Tibial nerve (tissue), 4 donors: Measurements from ENCODE around the gene SLC25A22. TPM values are rescaled to one million over a fixed set of nuclear protein-coding genes. Genes with fewer than 3 reads are reported as not detected.

Experiments
- DNase-seq, 2 donors: peaks; one replicate each; pipeline ENCODE4 v3.0.0-alpha.2; 2019; ENCODE audit warnings: low spot score in 2 of 2
- H3K27ac ChIP-seq, 4 donors: fragments of 200-600 bp; sonication (generic) in 3 of 4; one replicate each; pipeline ENCODE4 v1.5.1; 2017 to 2019; ENCODE audit warnings: mild to moderate bottlenecking in 1 of 4
- H3K27me3 ChIP-seq, 2 donors: fragments of 200-600 bp; sonication (generic) in 1 of 2; one replicate each; pipeline versions ENCODE4 v1.5.1 to v1.6.0; 2017 to 2019
- H3K36me3 ChIP-seq, 3 donors: fragments of 200-600 bp; sonication (generic); one replicate each; pipeline ENCODE4 v1.5.1; 2018 to 2019
- H3K4me1 ChIP-seq, 4 donors: fragments of 200-600 bp; sonication (generic) in 3 of 4; one replicate each; pipeline ENCODE4 v1.5.1; 2017 to 2019
- H3K4me3 ChIP-seq, 4 donors: fragments of 200-600 bp; sonication (generic) in 3 of 4; one replicate each; pipeline ENCODE4 v1.5.1; 2017 to 2019; ENCODE audit warnings: mild to moderate bottlenecking in 1 of 4, moderate library complexity in 1 of 4
- H3K9me3 ChIP-seq, 4 donors: fragments of 200-600 bp; sonication (generic) in 3 of 4; one replicate each; pipeline ENCODE4 v1.5.1; 2017 to 2019
- EP300 ChIP-seq, 2 donors: sonication (generic); formaldehyde crosslinking; IDR thresholded peaks; one replicate each; pipeline ENCODE4 v1.6.1; 2017; ENCODE audit warnings: antibody characterized with exemption in 2 of 2, mild to moderate bottlenecking in 1 of 2
- POLR2A ChIP-seq, 2 donors: fragments of 450-650 bp; IDR thresholded peaks; one replicate each; pipeline ENCODE4 v1.6.1; 2017; ENCODE audit warnings: antibody characterized with exemption in 2 of 2, mild to moderate bottlenecking in 2 of 2, moderate library complexity in 2 of 2
- WGBS, 2 donors: methylation state at CpG; one replicate each; pipeline ENCODE4 v1.1.5; 2018; 5-methylcytosine and 5-hydroxymethylcytosine counted together
- total RNA-seq, 4 donors: library from RNA; depleted of rRNA; stranded (reverse); fragments of >200 nt; gene quantifications; one replicate each; pipeline ENCODE4 v1.1.0, GENCODE V29; 2016
- TF ChIP-seq, protein P1 (sequence below), 5 experiments: fragments of 200-600 bp in 3 of 5; fragments of 450-650 bp in 2 of 5; sonication (generic) in 3 of 5; IDR thresholded peaks; one replicate each; pipeline ENCODE4 v1.5.1; 2016 to 2019; ENCODE audit warnings: antibody characterized with exemption in 5 of 5, mild to moderate bottlenecking in 3 of 5, moderate library complexity in 2 of 5

Gene SLC25A22
- total RNA-seq, 4 donors from 2014 or later = 8.0 to 17.5 (median 10.0) TPM

DNA sequence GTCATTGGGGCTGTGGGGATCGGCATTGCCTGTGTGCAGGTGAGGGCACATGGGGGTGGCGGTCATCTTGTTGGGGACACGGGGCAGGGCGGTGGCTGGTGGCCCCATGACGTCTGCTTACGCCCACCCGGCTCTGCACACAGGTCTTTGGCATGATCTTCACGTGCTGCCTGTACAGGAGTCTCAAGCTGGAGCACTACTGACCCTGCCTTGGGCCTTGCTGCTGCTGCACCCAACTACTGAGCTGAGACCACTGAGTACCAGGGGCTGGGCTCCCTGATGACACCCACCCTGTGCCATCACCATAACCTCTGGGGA lies 39.9 kb upstream of the SLC25A22 start:
- H3K27me3 ChIP-seq = no peaks in the 10 kb centered on the region
- TF ChIP-seq POLR2A (IDR thresholded peaks at IDR 0.05) (no peak), EP300 (IDR thresholded peaks at IDR 0.05) (no peak)
- TF ChIP-seq, protein P1, sequence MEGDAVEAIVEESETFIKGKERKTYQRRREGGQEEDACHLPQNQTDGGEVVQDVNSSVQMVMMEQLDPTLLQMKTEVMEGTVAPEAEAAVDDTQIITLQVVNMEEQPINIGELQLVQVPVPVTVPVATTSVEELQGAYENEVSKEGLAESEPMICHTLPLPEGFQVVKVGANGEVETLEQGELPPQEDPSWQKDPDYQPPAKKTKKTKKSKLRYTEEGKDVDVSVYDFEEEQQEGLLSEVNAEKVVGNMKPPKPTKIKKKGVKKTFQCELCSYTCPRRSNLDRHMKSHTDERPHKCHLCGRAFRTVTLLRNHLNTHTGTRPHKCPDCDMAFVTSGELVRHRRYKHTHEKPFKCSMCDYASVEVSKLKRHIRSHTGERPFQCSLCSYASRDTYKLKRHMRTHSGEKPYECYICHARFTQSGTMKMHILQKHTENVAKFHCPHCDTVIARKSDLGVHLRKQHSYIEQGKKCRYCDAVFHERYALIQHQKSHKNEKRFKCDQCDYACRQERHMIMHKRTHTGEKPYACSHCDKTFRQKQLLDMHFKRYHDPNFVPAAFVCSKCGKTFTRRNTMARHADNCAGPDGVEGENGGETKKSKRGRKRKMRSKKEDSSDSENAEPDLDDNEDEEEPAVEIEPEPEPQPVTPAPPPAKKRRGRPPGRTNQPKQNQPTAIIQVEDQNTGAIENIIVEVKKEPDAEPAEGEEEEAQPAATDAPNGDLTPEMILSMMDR (IDR thresholded peaks at IDR 0.05) = no peak
- WGBS, 2 donors = 46 to 60% methylated on average over 2 to 3 of the region's 8 CpGs
- no peak for DNase-seq
- H3K4me3 ChIP-seq = no peak overlapping the region
- peak overlapping the region in 2 of 4 donors; percentile 43 to 48 for H3K27ac ChIP-seq
- H3K9me3 ChIP-seq = no peaks in the 10 kb centered on the region
- peaks cover 0 to 77% (median 44%) of the 10 kb centered on the region in 4 donors for H3K4me1 ChIP-seq
- H3K36me3 ChIP-seq = peaks cover 0 to 55% (median 7%) of the 10 kb centered on the region in 3 donors

DNA sequence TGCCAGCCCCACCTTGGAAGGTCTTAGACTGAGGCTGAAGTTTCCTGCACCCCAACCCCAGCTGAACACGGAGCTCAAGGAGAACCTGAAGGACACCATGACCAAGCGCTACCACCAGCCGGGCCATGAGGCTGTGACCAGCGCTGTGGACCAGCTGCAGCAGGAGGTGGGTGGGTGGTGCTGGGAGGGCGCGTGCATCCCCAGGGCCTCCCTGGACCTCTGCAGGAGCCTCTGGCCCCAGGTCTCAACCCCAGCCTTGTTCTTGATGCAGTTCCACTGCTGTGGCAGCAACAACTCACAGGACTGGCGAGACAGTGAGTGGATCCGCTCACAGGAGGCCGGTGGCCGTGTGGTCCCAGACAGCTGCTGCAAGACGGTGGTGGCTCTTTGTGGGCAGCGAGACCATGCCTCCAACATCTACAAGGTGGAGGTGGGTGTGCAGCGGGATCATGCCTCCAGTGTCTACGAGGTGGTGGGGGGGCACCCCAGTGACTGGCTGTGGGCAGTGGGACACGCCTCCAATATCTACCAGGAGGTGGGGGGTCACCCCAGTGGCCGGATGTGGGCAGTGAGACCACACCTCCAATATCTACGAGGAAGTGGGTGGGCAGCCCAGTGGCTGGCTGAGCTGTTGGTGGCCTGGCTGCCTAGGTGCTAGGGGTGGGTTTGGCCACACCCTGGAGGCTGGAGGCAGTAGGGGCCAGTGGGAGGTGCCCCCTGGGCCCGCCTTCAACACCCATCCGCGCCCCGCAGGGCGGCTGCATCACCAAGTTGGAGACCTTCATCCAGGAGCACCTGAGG lies 39.3 kb upstream of the SLC25A22 start:
- TF ChIP-seq POLR2A (IDR thresholded peaks at IDR 0.05) (no peak), EP300 (IDR thresholded peaks at IDR 0.05) (no peak)
- TF ChIP-seq, protein P1 (IDR thresholded peaks at IDR 0.05) = no peak
- Histone ChIP-seq H3K27ac (peak overlapping the region in 2 of 4 donors; percentile 36 to 51), H3K9me3 (no peaks in the 10 kb centered on the region), H3K4me1 (peaks cover 0 to 80% (median 46%) of the 10 kb centered on the region in 4 donors), H3K27me3 (no peaks in the 10 kb centered on the region), H3K36me3 (peaks cover 0 to 55% (median 7%) of the 10 kb centered on the region in 3 donors), H3K4me3 (no peak overlapping the region)
- DNase-seq = no peak
- WGBS, 2 donors = 86 to 88% methylated on average over 8 to 22 of the region's 22 CpGs

DNA sequence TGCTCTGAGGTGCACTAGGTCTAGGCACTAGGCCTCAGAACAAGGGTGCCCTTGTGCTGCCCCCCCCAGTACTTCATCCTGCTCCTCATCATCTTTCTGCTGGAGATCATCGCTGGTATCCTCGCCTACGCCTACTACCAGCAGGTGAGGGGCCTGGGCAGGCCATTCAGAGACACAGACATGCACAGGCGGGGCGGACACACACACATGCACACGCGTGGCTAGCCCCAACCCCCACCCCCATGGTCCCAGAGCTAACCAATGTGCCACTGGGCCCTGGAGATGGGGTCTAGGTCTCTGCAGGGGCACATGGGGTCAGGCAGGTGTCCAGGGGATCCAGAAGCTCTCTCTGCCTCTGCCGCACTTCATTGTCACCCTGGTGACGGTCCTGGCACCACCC lies 38.6 kb upstream of the SLC25A22 start:
- Histone ChIP-seq H3K4me3 (no peak overlapping the region), H3K27me3 (no peaks in the 10 kb centered on the region), H3K36me3 (peaks cover 0 to 55% (median 7%) of the 10 kb centered on the region in 3 donors), H3K9me3 (no peaks in the 10 kb centered on the region), H3K4me1 (peaks cover 0 to 85% (median 50%) of the 10 kb centered on the region in 4 donors), H3K27ac (peak overlapping the region in 2 of 4 donors; percentile 36 to 51)
- 77 to 85% methylated on average over 7 to 9 of the region's 9 CpGs for WGBS, 2 donors
- no peak for DNase-seq
- TF ChIP-seq, protein P1 (IDR thresholded peaks at IDR 0.05) = no peak
- no peak for TF ChIP-seq POLR2A (IDR thresholded peaks at IDR 0.05)
- TF ChIP-seq EP300 (IDR thresholded peaks at IDR 0.05) = no peak

DNA sequence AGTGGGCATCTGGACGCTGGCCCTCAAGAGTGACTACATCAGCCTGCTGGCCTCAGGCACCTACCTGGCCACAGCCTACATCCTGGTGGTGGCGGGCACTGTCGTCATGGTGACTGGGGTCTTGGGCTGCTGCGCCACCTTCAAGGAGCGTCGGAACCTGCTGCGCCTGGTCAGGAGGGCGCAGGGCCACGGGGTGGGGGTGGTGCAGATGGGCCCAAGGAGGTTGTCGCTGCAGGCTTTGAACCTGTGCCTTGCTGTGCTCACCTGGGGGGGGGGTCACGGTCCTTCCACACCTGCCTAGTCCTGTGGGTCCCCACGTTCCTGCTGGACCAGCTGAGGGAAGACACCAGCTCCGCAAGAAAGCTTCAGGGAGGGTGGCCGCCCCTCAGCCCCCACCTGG lies 38.2 kb upstream of the SLC25A22 start:
- H3K4me3 ChIP-seq = no peak overlapping the region
- WGBS, 2 donors = 86 to 91% methylated on average over 5 to 10 of the region's 14 CpGs
- no peaks in the 10 kb centered on the region for H3K9me3 ChIP-seq
- peak overlapping the region in 1 of 4 donors; percentile 51 for H3K27ac ChIP-seq
- H3K4me1 ChIP-seq = peaks cover 0 to 85% (median 48%) of the 10 kb centered on the region in 4 donors
- TF ChIP-seq, protein P1 (IDR thresholded peaks at IDR 0.05) = no peak
- TF ChIP-seq POLR2A (IDR thresholded peaks at IDR 0.05) = no peak
- no peak for TF ChIP-seq EP300 (IDR thresholded peaks at IDR 0.05)
- peaks cover 0 to 3% of the 10 kb centered on the region in 2 donors for H3K27me3 ChIP-seq
- DNase-seq = no peak
- peaks cover 0 to 55% (median 7%) of the 10 kb centered on the region in 3 donors for H3K36me3 ChIP-seq
